PC-9 (cell line): ENCODE results near the gene LAMC2. TPM values are rescaled to one million over a fixed set of nuclear protein-coding genes. Genes with fewer than 3 reads are reported as not detected.
A peak's percentile ranks its signal among the peaks of the same experiment; 100 is the strongest.

ENCODE experiments used
- BruUV-seq: library from RNA; stranded (reverse); fragments of 400-500 nt; replicated peaks from 2 replicates; lab custom pipeline; 2021; lab: Mats Ljungman, UMichigan
- CTCF ChIA-PET: fragments of 300-600 bp; sonication (Branson Sonifier 250); formaldehyde crosslinking; loops from one replicate; lab custom pipeline; 2022; ENCODE audit warnings: antibody characterized with exemption; lab: Charles Lee
- POLR2A ChIA-PET: fragments of 300-600 bp; sonication (Branson Sonifier 250); formaldehyde crosslinking; loops from one replicate; lab custom pipeline; 2022; ENCODE audit warnings: antibody characterized with exemption; ENCODE audit not compliant: unreplicated experiment; lab: Charles Lee
- DNase-seq, 2 experiments: peaks; one replicate each; pipeline versions ENCODE4 v3.0.0 to v3.0.0-alpha.2; 2015 to 2022; ENCODE audit warnings: mixed read lengths in 1 of 2
- H2AFZ ChIP-seq: fragments of 200-600 bp; sonication (generic); 2 replicates; pipeline ENCODE4 v1.8.1; 2017; ENCODE audit warnings: antibody characterized with exemption
- H3F3A ChIP-seq: fragments of 200-600 bp; sonication (generic); 2 replicates; pipeline ENCODE4 v1.8.1; 2017; ENCODE audit warnings: antibody characterized with exemption, mild to moderate bottlenecking, low read depth; ENCODE audit not compliant: insufficient read depth
- H3K27ac ChIP-seq: fragments of 200-600 bp; sonication (generic); 2 replicates; pipeline ENCODE4 v1.6.1; 2016; ENCODE audit warnings: mixed run types
- H3K27me3 ChIP-seq: fragments of 200-600 bp; sonication (generic); 2 replicates; pipeline ENCODE4 v1.6.1; 2016; ENCODE audit warnings: low read depth, mixed run types; ENCODE audit not compliant: insufficient read depth
- H3K36me3 ChIP-seq: fragments of 200-600 bp; sonication (generic); 2 replicates; pipeline ENCODE4 v1.6.1; 2016; ENCODE audit warnings: low read depth, mixed run types
- H3K4me1 ChIP-seq: fragments of 200-600 bp; sonication (generic); replicated peaks from 2 replicates; pipeline ENCODE4 v1.6.1; 2016; ENCODE audit warnings: mixed run types; ENCODE audit not compliant: insufficient read depth
- H3K4me2 ChIP-seq: fragments of 200-600 bp; sonication (generic); 2 replicates; pipeline ENCODE4 v1.6.1; 2017; ENCODE audit warnings: mixed run types
- H3K4me3 ChIP-seq: fragments of 200-600 bp; sonication (generic); 2 replicates; pipeline ENCODE4 v1.6.1; 2016; ENCODE audit warnings: mixed run types
- H3K79me2 ChIP-seq: fragments of 200-600 bp; sonication (generic); 2 replicates; pipeline ENCODE4 v1.6.1; 2017; ENCODE audit warnings: low read depth, mixed run types
- H3K9me2 ChIP-seq: fragments of 200-600 bp; sonication (generic); 2 replicates; pipeline ENCODE4 v1.8.1; 2017; ENCODE audit warnings: mild to moderate bottlenecking; ENCODE audit not compliant: insufficient read depth
- H3K9me3 ChIP-seq: fragments of 200-600 bp; sonication (generic); 2 replicates; pipeline ENCODE4 v1.8.1; 2016; ENCODE audit warnings: low read depth; ENCODE audit not compliant: insufficient read depth
- H4K20me1 ChIP-seq: fragments of 200-600 bp; sonication (generic); 2 replicates; pipeline ENCODE4 v1.8.1; 2017; ENCODE audit not compliant: insufficient read depth
- EZH2 ChIP-seq: fragments of 200-600 bp; sonication (generic); IDR thresholded peaks from 2 replicates; pipeline ENCODE4 v1.8.0; 2017; ENCODE audit warnings: antibody characterized with exemption, low read depth
- intact Hi-C: fragments of 100-400 bp; cut with micrococcal nuclease; formaldehyde crosslinking; loops from one replicate; pipeline ENCODE4 v1.10.0; 2022; ENCODE audit not compliant: unreplicated experiment
- total RNA-seq: library from RNA; stranded (reverse); gene quantifications from 2 replicates; pipeline ENCODE4 v1.2.3, GENCODE V29; 2021
- TF ChIP-seq, protein P1 (sequence below): fragments of 200-600 bp; sonication (generic); conservative IDR thresholded peaks from 2 replicates; pipeline ENCODE4 v1.6.1; 2017; ENCODE audit warnings: mixed run types, antibody characterized with exemption, mild to moderate bottlenecking, moderate library complexity

LAMC2 gene
- total RNA-seq, 1 experiment from 2014 or later: 109 TPM

DNA sequence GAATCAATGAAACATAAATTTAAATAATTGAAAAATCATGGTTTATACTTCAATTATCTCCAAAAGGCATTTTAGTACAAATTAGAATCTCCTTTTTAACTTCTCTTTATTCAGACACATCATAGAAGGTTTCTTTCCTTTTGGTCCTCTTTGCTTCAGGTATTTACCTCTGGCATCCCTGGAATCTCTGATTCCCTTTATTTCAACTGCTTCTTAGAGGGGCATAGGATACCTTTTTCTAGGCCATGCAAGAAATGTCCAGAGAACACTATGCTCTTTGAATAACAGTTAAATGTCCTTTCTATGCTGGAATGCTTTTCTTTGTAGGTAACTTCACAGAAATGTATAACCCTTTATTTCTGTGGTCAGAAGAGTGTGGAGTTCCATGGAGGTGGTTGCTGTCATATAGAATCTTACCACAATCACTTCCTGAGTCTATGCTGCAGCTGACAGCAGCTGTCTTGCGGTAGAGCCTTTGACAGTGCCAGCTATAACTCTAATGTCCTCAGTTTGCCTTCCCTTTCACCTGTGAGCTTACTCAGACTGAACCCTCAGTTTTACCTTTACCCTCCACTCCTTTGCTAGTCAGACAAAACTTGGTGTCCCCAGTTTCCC is 8.6 kb downstream of the LAMC2 start:
- Histone ChIP-seq H2AFZ (no peak overlapping the region), H3K36me3 (0 out of 2 replicates have a peak, but pooled peaks cover 4% of the 10 kb centered on the region), H3K9me2 (no peaks in the 10 kb centered on the region), H3K4me3 (no peak overlapping the region), H3K27ac (peak overlapping the region; percentile 89), H3K4me1 (peaks cover 26% of the 10 kb centered on the region), H3K4me2 (peak overlapping the region; percentile 54; the same call in 1 of the 2 replicates), H3F3A (peaks cover 10% of the 10 kb centered on the region), H3K9me3 (no peaks in the 10 kb centered on the region), H3K27me3 (no peaks in the 10 kb centered on the region), H3K79me2 (peaks cover 88% of the 10 kb centered on the region), H4K20me1 (no peaks in the 10 kb centered on the region; the same call in 1 of the 2 replicates)
- ChIA-PET POLR2A (no interaction called here), CTCF (no interaction called here)
- no peak for DNase-seq
- intact Hi-C loops: no loop called here
- BruUV-seq: no TSS peak
- no peak for TF ChIP-seq EZH2
- TF ChIP-seq, protein P1, sequence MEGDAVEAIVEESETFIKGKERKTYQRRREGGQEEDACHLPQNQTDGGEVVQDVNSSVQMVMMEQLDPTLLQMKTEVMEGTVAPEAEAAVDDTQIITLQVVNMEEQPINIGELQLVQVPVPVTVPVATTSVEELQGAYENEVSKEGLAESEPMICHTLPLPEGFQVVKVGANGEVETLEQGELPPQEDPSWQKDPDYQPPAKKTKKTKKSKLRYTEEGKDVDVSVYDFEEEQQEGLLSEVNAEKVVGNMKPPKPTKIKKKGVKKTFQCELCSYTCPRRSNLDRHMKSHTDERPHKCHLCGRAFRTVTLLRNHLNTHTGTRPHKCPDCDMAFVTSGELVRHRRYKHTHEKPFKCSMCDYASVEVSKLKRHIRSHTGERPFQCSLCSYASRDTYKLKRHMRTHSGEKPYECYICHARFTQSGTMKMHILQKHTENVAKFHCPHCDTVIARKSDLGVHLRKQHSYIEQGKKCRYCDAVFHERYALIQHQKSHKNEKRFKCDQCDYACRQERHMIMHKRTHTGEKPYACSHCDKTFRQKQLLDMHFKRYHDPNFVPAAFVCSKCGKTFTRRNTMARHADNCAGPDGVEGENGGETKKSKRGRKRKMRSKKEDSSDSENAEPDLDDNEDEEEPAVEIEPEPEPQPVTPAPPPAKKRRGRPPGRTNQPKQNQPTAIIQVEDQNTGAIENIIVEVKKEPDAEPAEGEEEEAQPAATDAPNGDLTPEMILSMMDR: no peak

DNA sequence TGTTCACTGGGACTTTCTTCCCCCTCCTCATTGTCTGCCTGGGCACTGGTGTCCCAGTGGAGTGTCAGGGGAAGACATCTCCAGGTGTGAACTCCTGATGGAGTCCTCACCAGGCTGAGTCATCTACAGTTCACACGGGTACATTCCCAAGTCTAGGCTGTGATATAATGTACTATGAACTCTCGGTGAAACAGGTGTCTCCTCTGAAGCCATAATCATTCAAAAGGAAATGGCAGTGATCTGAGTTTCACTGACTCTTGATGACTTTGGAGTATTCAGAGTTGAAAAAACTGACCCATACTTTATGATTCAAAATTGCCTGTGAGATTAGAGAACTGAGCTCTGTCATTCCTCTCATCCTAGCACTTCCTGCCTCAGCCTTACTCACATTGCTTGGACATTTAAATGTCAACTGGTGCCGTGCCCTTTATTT is 9.1 kb downstream of the LAMC2 start:
- H2AFZ ChIP-seq: no peak overlapping the region; the same call in 1 of the 2 replicates
- peaks cover 10% of the 10 kb centered on the region for H3F3A ChIP-seq
- H3K4me1 ChIP-seq: peaks cover 26% of the 10 kb centered on the region
- 0 out of 2 replicates have a peak, but pooled peaks cover 4% of the 10 kb centered on the region for H3K36me3 ChIP-seq
- H3K4me2 ChIP-seq: peak overlapping the region; percentile 54
- no peaks in the 10 kb centered on the region for H3K9me2 ChIP-seq
- H3K27me3 ChIP-seq: no peaks in the 10 kb centered on the region
- H3K9me3 ChIP-seq: no peaks in the 10 kb centered on the region
- POLR2A ChIA-PET: interaction anchor here (0.6 to 0.8 kb wide), 3 partner anchors 67 to 79 kb away, joined by 3 to 12 read pairs (median 4); no protein-coding TSS in a partner anchor
- peaks cover 88% of the 10 kb centered on the region for H3K79me2 ChIP-seq
- TF ChIP-seq, protein P1: no peak
- no peak for TF ChIP-seq EZH2
- CTCF ChIA-PET: no interaction called here
- H3K4me3 ChIP-seq: no peak overlapping the region
- BruUV-seq: no TSS peak
- intact Hi-C loops: no loop called here
- peak; percentile 34 to 86 for DNase-seq
- H3K27ac ChIP-seq: peak overlapping the region; percentile 89
- no peaks in the 10 kb centered on the region; the same call in 1 of the 2 replicates for H4K20me1 ChIP-seq

DNA sequence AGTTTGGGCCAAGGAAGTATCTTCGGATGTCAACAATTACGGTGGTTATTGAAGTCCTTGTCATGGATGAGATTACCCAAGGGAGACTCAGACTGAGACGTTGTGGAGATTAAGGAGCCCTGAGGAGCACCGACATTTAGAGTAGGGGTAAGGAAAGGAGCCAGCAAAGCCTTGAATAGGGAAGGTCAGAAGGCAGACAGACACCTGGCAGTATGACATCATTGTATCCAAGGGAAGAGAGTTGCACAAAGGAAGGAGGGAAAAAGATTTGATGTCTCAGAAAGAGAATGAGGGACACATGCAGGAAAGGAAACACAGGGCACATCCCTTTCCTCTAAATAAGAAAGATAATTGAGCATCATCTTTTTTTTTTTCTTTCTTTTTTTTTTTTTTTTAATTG is 11.7 kb downstream of the LAMC2 start:
- Histone ChIP-seq H3K4me2 (no peak overlapping the region), H3K27ac (no peak overlapping the region), H3K27me3 (no peaks in the 10 kb centered on the region), H3K79me2 (peaks cover 72% of the 10 kb centered on the region), H3K36me3 (0 out of 2 replicates have a peak, but pooled peaks cover 11% of the 10 kb centered on the region), H3K4me3 (no peak overlapping the region), H4K20me1 (no peaks in the 10 kb centered on the region; the same call in 1 of the 2 replicates), H3K4me1 (peaks cover 22% of the 10 kb centered on the region), H2AFZ (no peak overlapping the region), H3K9me2 (no peaks in the 10 kb centered on the region), H3F3A (peaks cover 10% of the 10 kb centered on the region), H3K9me3 (no peaks in the 10 kb centered on the region)
- TF ChIP-seq EZH2: no peak
- TF ChIP-seq, protein P1: no peak
- ChIA-PET POLR2A (no interaction called here), CTCF (no interaction called here)
- DNase-seq: no peak
- intact Hi-C loops: no loop called here
- no TSS peak for BruUV-seq
